GM18858 (cell line): ENCODE data around the gene EFHD1.
A peak's percentile ranks its signal among the peaks of the same experiment; 100 is the strongest.
"Not testable (repeated sequence)": the region's sequence is repeated elsewhere in the genome, so short reads cannot be mapped to it uniquely, and the experiment has no call there.

Experiments
- ATAC-seq: cut with Tn5 transposase; IDR thresholded peaks from one replicate; pipeline ENCODE4 v1.9.1; 2021; ENCODE audit not compliant: unreplicated experiment

The EFHD1 gene

GRCh38 chr2:232689152-232689910 lies 55.9 kb downstream of the EFHD1 start:
- no peak for ATAC-seq

- ATAC-seq: not testable (repeated sequence)
These were observed 57.7 kb downstream of the EFHD1 start for GRCh38 chr2:232691117-232691516.

- ATAC-seq: no peak
These were observed 59.9 kb downstream of the EFHD1 start for GRCh38 chr2:232693344-232693743.

- ATAC-seq: no peak
These were observed 63.2 kb downstream of the EFHD1 start for GRCh38 chr2:232696609-232697058.

GRCh38 chr2:232697059-232697806 lies 63.8 kb downstream of the EFHD1 start, which contains the start of gene GIGYF2:
Gene GIGYF2 (plus strand): TSS chr2:232697331. CDS start chr2:232735198, 37,867 bp downstream.
- peak; percentile 60 for ATAC-seq

- ATAC-seq: no peak
These were observed 64.4 kb downstream of the EFHD1 start for GRCh38 chr2:232697807-232698110.

- no peak for ATAC-seq
These were observed 65.2 kb downstream of the EFHD1 start for GRCh38 chr2:232698556-232699091.

- ATAC-seq: no peak
These were observed 65.7 kb downstream of the EFHD1 start for GRCh38 chr2:232699110-232699509.

- ATAC-seq: no peak
These were observed 66.8 kb downstream of the EFHD1 start for GRCh38 chr2:232700154-232700553.

- ATAC-seq: no peak
These were observed 73.7 kb downstream of the EFHD1 start for GRCh38 chr2:232707076-232707475.

- ATAC-seq: no peak
These were observed 80.1 kb downstream of the EFHD1 start for GRCh38 chr2:232713505-232713904.

- ATAC-seq: no peak
These were observed 81.6 kb downstream of the EFHD1 start for GRCh38 chr2:232714969-232715368.

GRCh38 chr2:232720056-232720455 lies 86.7 kb downstream of the EFHD1 start:
- ATAC-seq: not testable (repeated sequence)

GRCh38 chr2:232721261-232721660 lies 87.9 kb downstream of the EFHD1 start:
- ATAC-seq: no peak

- ATAC-seq: no peak
These were observed 88.5 kb downstream of the EFHD1 start for GRCh38 chr2:232721882-232722281.

- ATAC-seq: no peak
These were observed 89.6 kb downstream of the EFHD1 start for GRCh38 chr2:232723027-232723426.

- ATAC-seq: no peak
These were observed 95.4 kb downstream of the EFHD1 start for GRCh38 chr2:232728785-232729184.

- ATAC-seq: no peak
These were observed 98.1 kb downstream of the EFHD1 start for GRCh38 chr2:232731470-232731869.
